Measurements from ENCODE around the gene EPHX1. TPM values are rescaled to one million over a fixed set of nuclear protein-coding genes. Genes with fewer than 3 reads are reported as not detected.
A peak's percentile ranks its signal among the peaks of the same experiment; 100 is the strongest.

Gene EPHX1
- total and polyA plus RNA-seq, 2 of the 8 experiments (the other 6 are each of a cell fraction or from before 2014, with no cell fraction given), result 45.3 to 79.1 TPM

- no peak overlapping the region for H3K9ac ChIP-seq (replicated peaks in 1 of 4; ENCODE audit: extremely low read depth in 1 of 4, low read depth in 3 of 4, low read length in 3 of 4)
- H3K79me2 ChIP-seq (ENCODE audit: control insufficient read depth in 1 of 2, insufficient read depth in 2 of 2, low read length in 2 of 2), result no peaks in the 10 kb centered on the region
- no peak overlapping the region for H4K5ac ChIP-seq (ENCODE audit: insufficient read length, low read depth, low read length)
- ChIA-PET POLR2A (ENCODE audit: partially characterized antibody) (interaction anchor here (0.9 to 1.7 kb wide), 5 partner anchors 8 to 70 kb away, joined by 3 to 7 read pairs (median 4); no protein-coding TSS in a partner anchor), CTCF (ENCODE audit: partially characterized antibody) (interaction anchor here (0.7 to 1.6 kb wide), 12 partner anchors 25 to 378 kb away, joined by 3 to 6 read pairs (median 4); partner anchors contain the start of genes EPHX1 and TMEM63A)
- peaks cover under 1 to 2% of the 10 kb centered on the region in 2 experiments for H4K20me1 ChIP-seq (replicated peaks in 1 of 2; ENCODE audit: control insufficient read depth in 1 of 2, insufficient read depth in 2 of 2, low read length in 2 of 2)
- H3K18ac ChIP-seq (ENCODE audit: extremely low read depth, low read length), result no peak overlapping the region
- no peak overlapping the region for H2BK15ac ChIP-seq (ENCODE audit: low read length)
- H3K4me1 ChIP-seq (replicated peaks in 1 of 4; ENCODE audit: control insufficient read depth in 3 of 4, insufficient read depth in 4 of 4, low read length in 3 of 4), result no peaks in the 10 kb centered on the region; a peak in 2 of 7 replicates
- H3K9me3 ChIP-seq (ENCODE audit: insufficient read depth in 2 of 2, low read depth in 1 of 2, low read length in 1 of 2), result peaks cover 2 to 10% of the 10 kb centered on the region in 2 experiments; a peak in 3 of 4 replicates
- no peaks in the 10 kb centered on the region for H3K23me2 ChIP-seq (ENCODE audit: low read depth, low read length)
- H2AK5ac ChIP-seq (ENCODE audit: low read depth, low read length), result no peak overlapping the region
- no peak overlapping the region for H4K91ac ChIP-seq (replicated peaks; ENCODE audit: insufficient read length, low read length)
- FAIRE-seq (no peak), DNase-seq (ENCODE audit: low read depth in 1 of 2, low spot score in 2 of 2) (no peak)
- no peaks in the 10 kb centered on the region; the same call in 1 of the 2 replicates for H3K79me1 ChIP-seq (ENCODE audit: low read depth, low read length)
- H2BK5ac ChIP-seq (ENCODE audit: low read depth, low read length), result 0 out of 2 replicates have a peak overlapping the region, but pooled peaks have one; percentile 31
- no peak overlapping the region for H2BK120ac ChIP-seq (replicated peaks; ENCODE audit: low read depth, low read length)
- H3K56ac ChIP-seq (replicated peaks; ENCODE audit: insufficient read length, low read depth, low read length), result no peak overlapping the region
- H3K4me3 ChIP-seq (ENCODE audit: extremely low read depth in 1 of 4, insufficient read depth in 2 of 4, low read depth in 3 of 4, low read length in 4 of 4), result no peak overlapping the region
- 93% methylated on average over 12 of the region's 13 CpGs; no CpG with 5 or more reads in 1 of the 2 experiments for WGBS, 2 experiments (ENCODE audit: extremely low coverage in 1 of 2, insufficient coverage in 1 of 2, insufficient read length in 1 of 2, insufficient replicate concordance in 2 of 2, low coverage in 1 of 2, low lambda C conversion rate in 2 of 2, missing lambda C conversion rate in 1 of 2)
- no peak overlapping the region for H4K8ac ChIP-seq (ENCODE audit: extremely low read depth, insufficient read depth, low read length)
- H3K27ac ChIP-seq (ENCODE audit: low read depth, low read length), result no peak overlapping the region
- H3K23ac ChIP-seq (ENCODE audit: insufficient read length), result no peak overlapping the region
- peak overlapping the region; percentile 23; the same call in 1 of the 2 replicates for H2BK12ac ChIP-seq (ENCODE audit: low read depth, low read length)
- H3K27me3 ChIP-seq (replicated peaks in 1 of 4; ENCODE audit: control insufficient read depth in 3 of 4, extremely low read depth in 1 of 4, insufficient read depth in 3 of 4, low read length in 3 of 4), result no peaks in the 10 kb centered on the region; a peak in 1 of 7 replicates
- H3K14ac ChIP-seq (ENCODE audit: insufficient read length), result no peak overlapping the region
- H3K36me3 ChIP-seq (ENCODE audit: control insufficient read depth in 2 of 4, insufficient read depth in 4 of 4, low read length in 3 of 4), result peaks cover 3 to 19% (median 6%) of the 10 kb centered on the region in 4 experiments; a peak in 6 of 8 replicates
- no peak overlapping the region for H3K4me2 ChIP-seq (ENCODE audit: insufficient read depth in 1 of 2, low read depth in 2 of 2, low read length in 2 of 2)
- no peak overlapping the region for H2AFZ ChIP-seq (ENCODE audit: low read length)
- H3K4ac ChIP-seq (replicated peaks; ENCODE audit: insufficient read length, low read depth, low read length), result no peak overlapping the region
- no peak overlapping the region for H2BK20ac ChIP-seq (ENCODE audit: low read length)
- TF ChIP-seq CHD1 (IDR thresholded peaks at IDR 0.05; ENCODE audit: low read depth, low read length) (no peak), BCL11A (IDR thresholded peaks at IDR 0.05; ENCODE audit: low read depth in 2 of 2, low read length in 2 of 2) (no peak), JUN (IDR thresholded peaks at IDR 0.05; ENCODE audit: low read depth, low read length) (no peak), YY1 (IDR thresholded peaks at IDR 0.05; ENCODE audit: low read depth, low read length) (no peak), TCF12 (IDR thresholded peaks at IDR 0.05; ENCODE audit: low read depth, low read length) (no peak), KDM4A (IDR thresholded peaks at IDR 0.05; ENCODE audit: low read depth, low read length, severe bottlenecking) (no peak), BACH1 (IDR thresholded peaks at IDR 0.05; ENCODE audit: low read length) (no peak), SIN3A (conservative IDR thresholded peaks at IDR 0.05 in 1 of 2, IDR thresholded peaks at IDR 0.05 in 1 of 2; ENCODE audit: low read depth in 1 of 2, low read length in 2 of 2) (no peak), ATF2 (IDR thresholded peaks at IDR 0.05; ENCODE audit: low read length) (no peak), SAP30 (IDR thresholded peaks at IDR 0.05; ENCODE audit: insufficient read depth, insufficient replicate concordance, low read length) (no peak)
These were observed 42.6 kb downstream of the EPHX1 start for GRCh38 chr1:225852413-225853124.
